ENCODE results near the gene IVD. TPM values are rescaled to one million over a fixed set of nuclear protein-coding genes. Genes with fewer than 3 reads are reported as not detected.

The IVD gene
- total RNA-seq, 1 donor from 2014 or later: 93.5 TPM

DNA sequence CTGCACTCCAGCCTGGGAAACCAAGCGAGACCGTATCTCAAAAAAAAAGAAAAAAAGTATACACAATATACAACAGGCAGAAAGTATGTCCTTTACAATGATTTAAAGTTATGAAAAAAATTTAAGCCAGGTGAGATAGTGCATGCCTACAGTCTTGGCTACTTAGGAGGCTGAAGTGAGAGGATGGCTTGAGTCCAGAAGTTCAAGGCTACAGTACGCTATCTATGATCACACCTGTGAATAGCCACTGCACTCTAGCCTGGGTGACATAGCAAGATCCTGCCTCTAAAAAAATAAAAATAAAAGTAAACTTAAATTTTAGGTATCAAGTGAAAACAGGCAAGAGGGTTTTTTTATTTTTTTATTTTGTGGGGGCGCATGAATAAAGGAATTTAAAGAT lies 26.2 kb upstream of the IVD start:
- no peak for ATAC-seq
- no peak overlapping the region for H3K27ac ChIP-seq
- no peaks in the 10 kb centered on the region for H3K9me3 ChIP-seq
- H3K27me3 ChIP-seq (ENCODE audit: low read depth): no peaks in the 10 kb centered on the region
- DNase-seq: no peak
- H3K4me3 ChIP-seq: no peak overlapping the region
- peaks cover 43% of the 10 kb centered on the region for H3K4me1 ChIP-seq
- no peaks in the 10 kb centered on the region for H3K36me3 ChIP-seq
- intact Hi-C loops (cut with DNase I): no loop called here
- TF ChIP-seq, protein P1, sequence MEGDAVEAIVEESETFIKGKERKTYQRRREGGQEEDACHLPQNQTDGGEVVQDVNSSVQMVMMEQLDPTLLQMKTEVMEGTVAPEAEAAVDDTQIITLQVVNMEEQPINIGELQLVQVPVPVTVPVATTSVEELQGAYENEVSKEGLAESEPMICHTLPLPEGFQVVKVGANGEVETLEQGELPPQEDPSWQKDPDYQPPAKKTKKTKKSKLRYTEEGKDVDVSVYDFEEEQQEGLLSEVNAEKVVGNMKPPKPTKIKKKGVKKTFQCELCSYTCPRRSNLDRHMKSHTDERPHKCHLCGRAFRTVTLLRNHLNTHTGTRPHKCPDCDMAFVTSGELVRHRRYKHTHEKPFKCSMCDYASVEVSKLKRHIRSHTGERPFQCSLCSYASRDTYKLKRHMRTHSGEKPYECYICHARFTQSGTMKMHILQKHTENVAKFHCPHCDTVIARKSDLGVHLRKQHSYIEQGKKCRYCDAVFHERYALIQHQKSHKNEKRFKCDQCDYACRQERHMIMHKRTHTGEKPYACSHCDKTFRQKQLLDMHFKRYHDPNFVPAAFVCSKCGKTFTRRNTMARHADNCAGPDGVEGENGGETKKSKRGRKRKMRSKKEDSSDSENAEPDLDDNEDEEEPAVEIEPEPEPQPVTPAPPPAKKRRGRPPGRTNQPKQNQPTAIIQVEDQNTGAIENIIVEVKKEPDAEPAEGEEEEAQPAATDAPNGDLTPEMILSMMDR (IDR thresholded peaks at IDR 0.05): no peak

DNA sequence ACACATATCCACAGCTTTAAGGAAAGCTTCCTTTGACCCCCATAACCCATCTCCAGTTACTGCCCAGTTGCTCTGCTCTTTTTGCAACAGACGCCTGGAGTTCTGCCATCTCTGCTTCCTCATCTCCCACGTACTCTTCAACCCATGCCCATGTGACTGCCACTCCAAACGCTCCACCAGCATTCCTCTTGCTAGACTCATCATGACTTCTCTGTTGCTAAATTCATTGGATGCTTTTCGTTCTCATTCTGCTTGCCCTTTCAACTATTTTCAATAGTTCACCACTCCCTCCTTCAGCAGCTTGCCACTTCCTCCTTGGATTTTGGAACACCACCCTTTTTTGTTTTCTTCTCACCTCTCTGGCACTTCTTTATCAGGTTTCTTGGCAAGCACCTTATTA lies 25.7 kb upstream of the IVD start:
- H3K36me3 ChIP-seq: no peaks in the 10 kb centered on the region
- ATAC-seq (peak; percentile 86 to 88), DNase-seq (peak; percentile 85)
- peaks cover 44% of the 10 kb centered on the region for H3K4me1 ChIP-seq
- no peak overlapping the region for H3K4me3 ChIP-seq
- no peaks in the 10 kb centered on the region for H3K9me3 ChIP-seq
- H3K27me3 ChIP-seq (ENCODE audit: low read depth): no peaks in the 10 kb centered on the region
- intact Hi-C loops (cut with DNase I): no loop called here
- TF ChIP-seq, protein P1 (IDR thresholded peaks at IDR 0.05): no peak
- H3K27ac ChIP-seq: peak overlapping the region; percentile 56

DNA sequence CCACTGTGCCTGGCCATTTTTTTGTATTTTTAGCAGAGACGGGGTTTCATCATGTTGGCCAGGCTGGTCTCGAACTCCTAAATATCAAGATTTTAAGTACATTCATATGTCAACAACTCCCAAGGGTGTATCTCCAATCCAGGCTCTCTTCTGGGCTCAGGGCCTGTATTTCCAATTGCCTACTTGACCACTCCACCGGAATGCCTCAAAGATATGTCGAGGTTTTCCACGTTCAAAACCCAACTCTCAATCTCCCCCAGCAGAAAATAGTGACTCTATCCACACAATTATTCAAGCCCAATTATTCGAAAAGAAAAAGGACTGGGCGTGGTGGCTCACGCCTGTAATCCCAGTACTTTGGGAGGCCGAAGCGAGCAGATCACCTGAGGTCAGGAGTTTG lies 25.0 kb upstream of the IVD start:
- peak overlapping the region; percentile 56 for H3K27ac ChIP-seq
- no peaks in the 10 kb centered on the region for H3K9me3 ChIP-seq
- ATAC-seq (no peak), DNase-seq (no peak)
- no peaks in the 10 kb centered on the region for H3K27me3 ChIP-seq (ENCODE audit: low read depth)
- H3K36me3 ChIP-seq: no peaks in the 10 kb centered on the region
- H3K4me1 ChIP-seq: peaks cover 43% of the 10 kb centered on the region
- intact Hi-C loops (cut with DNase I): no loop called here
- TF ChIP-seq, protein P1 (IDR thresholded peaks at IDR 0.05): no peak
- no peak overlapping the region for H3K4me3 ChIP-seq

DNA sequence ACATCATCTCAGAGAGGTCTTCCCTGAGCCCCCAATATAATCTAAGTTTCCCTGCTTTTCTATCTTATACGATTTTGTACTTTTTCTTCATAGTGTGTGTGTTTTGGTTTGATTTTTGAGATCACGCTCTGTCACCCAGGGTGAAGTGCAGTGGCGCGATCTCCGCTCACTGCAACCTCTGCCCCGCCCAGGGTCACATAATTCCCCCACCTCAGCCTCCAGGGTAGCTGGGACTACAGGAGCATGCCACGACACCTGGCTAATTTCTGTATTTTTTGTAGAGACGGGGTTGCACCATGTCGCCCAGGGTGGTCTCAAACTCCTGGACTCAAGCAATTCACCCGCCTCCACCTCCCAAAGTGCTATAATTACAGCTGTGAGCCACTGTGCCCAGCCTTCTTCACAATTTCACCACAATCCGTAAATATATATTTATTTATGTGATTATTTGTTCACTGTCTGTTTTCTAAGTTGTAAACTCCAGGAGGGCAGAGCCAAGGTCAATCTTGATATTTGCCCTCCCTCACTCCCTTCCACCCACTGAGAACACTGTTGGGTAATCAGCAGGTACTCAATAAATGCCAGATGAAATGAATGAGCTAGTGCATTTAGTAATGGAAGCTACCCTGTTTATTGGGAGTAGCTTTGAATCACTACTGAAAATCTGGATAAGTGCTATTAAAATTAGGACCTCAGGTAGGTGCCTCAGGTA lies 23.6 kb upstream of the IVD start:
- Histone ChIP-seq H3K27me3 (ENCODE audit: low read depth) (no peaks in the 10 kb centered on the region), H3K27ac (no peak overlapping the region), H3K36me3 (peaks cover 9% of the 10 kb centered on the region), H3K4me3 (no peak overlapping the region), H3K9me3 (no peaks in the 10 kb centered on the region), H3K4me1 (peaks cover 32% of the 10 kb centered on the region)
- TF ChIP-seq, protein P1 (IDR thresholded peaks at IDR 0.05): no peak
- intact Hi-C loops (cut with DNase I): no loop called here
- no peak for ATAC-seq
- DNase-seq: no peak

DNA sequence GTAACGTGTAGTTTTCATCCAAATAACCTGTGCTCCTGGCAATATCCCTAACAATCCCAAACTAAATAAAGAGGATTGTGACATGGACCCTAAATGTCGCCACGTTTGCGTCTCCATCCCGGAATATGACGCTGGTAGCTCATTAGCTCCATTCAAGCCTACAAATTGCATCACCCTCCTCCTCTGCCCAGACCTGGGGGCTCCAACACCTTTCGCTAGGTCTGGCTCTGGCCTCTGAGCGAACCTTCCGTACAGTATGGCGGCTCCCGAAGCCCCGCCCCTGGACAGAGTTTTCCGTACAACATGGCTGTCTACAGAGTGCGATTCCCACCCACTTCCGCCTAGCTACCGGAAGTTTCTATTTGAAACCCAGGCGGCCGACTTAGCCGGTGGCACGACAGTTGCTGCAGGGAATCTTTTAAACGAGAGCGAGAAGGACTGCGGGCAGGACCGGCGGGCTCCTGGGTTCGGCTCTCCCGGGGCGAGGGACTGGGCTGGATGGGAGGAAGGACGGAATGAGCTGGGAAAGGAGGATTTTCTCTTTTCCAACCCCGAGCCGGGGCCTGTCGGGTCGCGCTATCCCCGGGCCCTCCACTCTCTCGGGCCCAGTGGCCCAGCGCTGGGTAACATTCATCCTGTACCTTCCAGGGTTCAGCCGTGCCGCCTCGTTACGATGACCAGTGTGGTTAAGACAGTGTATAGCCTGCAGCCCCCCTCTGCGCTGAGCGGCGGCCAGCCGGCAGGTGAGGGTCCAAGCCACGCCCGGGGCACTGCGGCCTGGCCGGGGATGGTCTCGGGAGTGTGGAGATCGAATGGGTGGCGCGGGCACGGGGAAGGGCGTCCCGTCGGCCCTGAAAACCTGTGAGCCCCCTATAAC lies 22.8 kb upstream of the IVD start, which contains the start of gene KNSTRN:
KNSTRN (plus strand) TSS at position 142 of the 877 bp plus-strand sequence; CDS start at position 257, 115 bp downstream.
- intact Hi-C loops (cut with DNase I): no loop called here
- Histone ChIP-seq H3K4me3 (peak within 1 kb of the TSS; percentile 73), H3K36me3 (peaks cover 16% of the 10 kb centered on the region), H3K4me1 (peaks cover 32% of the 10 kb centered on the region), H3K9me3 (no peaks in the 10 kb centered on the region), H3K27ac (peak within 1 kb of the TSS; percentile 68), H3K27me3 (ENCODE audit: low read depth) (no peaks in the 10 kb centered on the region)
- DNase-seq (peak; percentile 94), ATAC-seq (peak; percentile 96 to 97)
- TF ChIP-seq, protein P1 (IDR thresholded peaks at IDR 0.05): no peak
